GM12892 (cell line): ENCODE measurements around the gene POLR2A.

ENCODE experiments used
- POLR2A ChIP-seq: IDR thresholded peaks from 2 replicates; pipeline ENCODE4 v1.6.1; 2011; ENCODE audit warnings: low read depth, low read length, control low read depth
- POLR2AphosphoS5 ChIP-seq: IDR thresholded peaks from 2 replicates; pipeline ENCODE4 v1.6.1; 2011; ENCODE audit warnings: low read depth, low read length, control low read depth
- TAF1 ChIP-seq: IDR thresholded peaks from 2 replicates; pipeline ENCODE4 v1.6.1; 2011; ENCODE audit warnings: low read depth, mild to moderate bottlenecking, control low read depth, low read length, borderline replicate concordance

DNA sequence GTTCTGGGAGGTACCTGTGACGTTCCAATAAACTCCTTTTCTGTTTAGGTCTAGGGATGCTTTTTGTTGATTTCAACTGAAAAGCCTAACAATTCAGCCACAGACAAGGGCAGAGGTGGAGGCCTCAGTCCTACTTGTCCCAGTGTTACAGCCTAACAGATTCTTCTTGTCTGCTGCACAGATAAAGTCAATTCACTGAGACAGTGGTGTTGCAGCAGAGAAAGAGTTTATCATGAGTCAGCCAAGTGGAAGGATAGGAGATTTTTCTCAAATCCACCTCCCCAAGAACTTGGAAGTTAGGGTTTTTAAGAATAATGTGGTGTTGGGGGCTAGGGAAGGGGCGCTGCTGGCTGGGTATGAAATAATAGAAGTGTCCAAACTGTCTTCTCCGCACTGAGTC, 53.9 kb downstream of the POLR2A start:
- TF ChIP-seq TAF1, result no peak
- no peak for TF ChIP-seq POLR2A
- no peak for TF ChIP-seq POLR2AphosphoS5
